ENCODE measurements around the gene PTCH2.
"Not testable (repeated sequence)": the region's sequence is repeated elsewhere in the genome, so short reads cannot be mapped to it uniquely, and the experiment has no call there.

Gene PTCH2

DNA sequence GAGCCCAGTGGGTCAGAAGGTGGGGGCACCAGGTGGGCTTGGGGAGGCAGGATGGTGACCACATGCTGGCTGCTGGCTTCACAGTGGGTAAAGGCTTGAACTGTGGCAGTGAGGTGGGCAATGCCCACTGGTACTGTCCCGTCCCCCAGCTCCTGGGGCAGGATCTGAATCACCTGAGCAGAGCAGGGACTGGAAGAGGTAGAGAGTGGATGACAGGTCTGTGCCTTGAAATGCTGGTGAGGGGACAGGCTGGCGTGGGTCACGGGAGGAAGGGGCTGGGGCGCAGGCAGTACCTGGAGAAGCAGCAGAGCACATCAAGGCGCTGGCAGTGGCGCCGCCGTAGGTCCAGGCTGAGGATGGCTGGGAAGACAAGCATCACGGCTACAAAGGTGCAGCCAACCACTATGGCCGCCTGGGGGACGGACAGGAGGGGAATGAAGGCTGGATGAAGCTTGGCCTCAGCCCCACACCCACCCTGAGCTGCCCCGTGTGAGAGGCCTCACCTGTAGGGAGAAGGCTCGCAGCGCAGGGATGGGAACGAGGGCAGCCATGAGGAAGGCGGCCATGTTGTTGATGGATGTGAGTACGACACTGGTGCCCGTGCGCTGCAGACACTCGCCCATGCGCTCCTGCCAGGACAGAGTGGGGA is 14.9 kb downstream of the PTCH2 start:
- Histone ChIP-seq H3K4me3 (ENCODE audit: low read depth, low read length) (no peak overlapping the region), H3K9me3 (ENCODE audit: control insufficient read depth, insufficient read depth, low read depth, low read length) (no peaks in the 10 kb centered on the region), H3K9ac (ENCODE audit: low read length) (no peak overlapping the region), H3K27ac (ENCODE audit: low read depth, low read length) (no peak overlapping the region), H3K27me3 (ENCODE audit: control insufficient read depth, insufficient read depth, low read length) (no peaks in the 10 kb centered on the region), H3K4me1 (ENCODE audit: control insufficient read depth, insufficient read depth, low read length) (peaks cover 24% of the 10 kb centered on the region), H3K36me3 (ENCODE audit: control insufficient read depth, insufficient read depth, low read length) (no peaks in the 10 kb centered on the region)

DNA sequence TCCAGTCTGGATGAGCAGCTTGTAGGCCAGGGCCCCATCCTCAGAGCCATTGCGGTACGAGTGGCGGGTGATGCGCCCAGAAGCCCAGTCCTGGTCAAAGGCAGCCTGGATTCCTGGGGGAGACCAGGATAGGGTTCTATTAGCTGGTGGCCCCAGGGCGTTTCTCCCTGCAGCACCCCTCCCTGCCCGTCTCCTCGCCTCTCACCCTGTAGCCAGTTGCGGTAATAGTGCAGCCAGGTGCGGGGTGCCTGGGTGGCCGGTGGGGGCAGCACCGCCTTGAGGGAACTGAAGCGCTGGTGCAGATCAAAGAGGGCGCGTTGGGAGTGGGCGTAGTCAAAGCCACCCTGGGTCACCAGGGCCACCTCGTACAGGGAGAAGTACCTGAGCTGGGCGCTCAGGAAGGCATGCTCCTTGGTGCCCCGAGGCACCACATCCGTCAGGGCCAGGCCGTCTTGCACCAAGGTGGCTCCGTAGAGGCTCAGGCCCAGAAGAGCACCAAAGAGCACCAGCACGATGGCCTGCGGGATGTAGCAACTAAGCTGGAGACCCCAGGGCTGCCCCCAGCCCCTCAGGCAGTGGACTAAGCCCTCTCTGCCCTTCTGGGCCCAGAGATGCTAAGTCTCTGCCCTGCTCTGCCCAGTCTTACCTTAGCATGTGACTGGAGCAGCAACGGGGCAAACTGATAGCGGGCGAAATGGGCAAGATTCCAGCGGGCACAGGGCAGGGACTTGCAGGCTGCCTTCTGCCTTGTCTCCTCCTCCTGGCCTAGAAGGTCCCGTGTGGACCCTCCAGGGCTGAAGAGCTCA is 15.7 kb downstream of the PTCH2 start:
- peaks cover 23% of the 10 kb centered on the region for H3K4me1 ChIP-seq (ENCODE audit: control insufficient read depth, insufficient read depth, low read length)
- no peaks in the 10 kb centered on the region for H3K9me3 ChIP-seq (ENCODE audit: control insufficient read depth, insufficient read depth, low read depth, low read length)
- no peak overlapping the region for H3K4me3 ChIP-seq (ENCODE audit: low read depth, low read length)
- H3K9ac ChIP-seq (ENCODE audit: low read length) = no peak overlapping the region
- no peaks in the 10 kb centered on the region for H3K27me3 ChIP-seq (ENCODE audit: control insufficient read depth, insufficient read depth, low read length)
- H3K27ac ChIP-seq (ENCODE audit: low read depth, low read length) = no peak overlapping the region
- H3K36me3 ChIP-seq (ENCODE audit: control insufficient read depth, insufficient read depth, low read length) = no peaks in the 10 kb centered on the region

DNA sequence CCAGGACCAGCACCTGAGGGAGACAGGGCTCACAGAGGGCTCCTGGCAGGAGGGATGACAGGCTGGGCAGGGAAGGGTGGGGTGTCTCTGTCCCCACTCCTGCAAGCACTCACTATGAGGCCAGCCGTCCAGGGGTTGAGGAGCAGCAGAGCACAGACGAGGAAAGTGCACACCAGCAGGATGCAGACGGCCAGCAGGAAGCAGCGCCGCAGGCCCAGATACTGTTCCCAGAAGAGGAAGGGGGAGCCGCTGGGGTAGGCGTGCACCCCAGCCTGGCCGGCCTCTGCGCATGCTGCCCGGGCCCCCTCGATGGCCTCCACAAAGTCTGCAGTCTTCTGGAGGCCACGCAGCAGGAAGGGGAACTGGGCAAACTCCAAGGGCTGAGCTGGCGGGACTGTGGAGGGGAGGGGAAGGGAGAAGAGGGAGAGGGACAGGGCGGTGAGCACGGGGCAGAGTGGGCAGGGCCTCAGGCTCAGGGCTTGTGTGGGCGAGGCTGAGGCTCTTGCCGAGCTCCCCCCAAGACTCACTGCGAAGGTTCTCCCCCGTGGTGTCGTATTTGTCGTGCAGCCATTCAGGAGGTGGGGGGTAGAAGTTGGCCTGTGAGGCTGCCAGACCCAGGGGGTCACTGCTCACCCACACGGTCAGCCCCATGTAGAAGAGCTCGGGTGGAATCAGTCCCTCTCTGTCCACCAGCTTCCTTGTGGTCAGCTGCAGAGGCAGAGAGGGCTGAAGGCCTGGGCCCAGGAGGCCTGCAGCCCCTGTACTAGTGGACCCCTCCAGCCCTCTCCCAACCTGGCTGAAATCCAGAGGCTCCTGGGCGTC is 16.5 kb downstream of the PTCH2 start:
- peaks cover 15% of the 10 kb centered on the region for H3K4me1 ChIP-seq (ENCODE audit: control insufficient read depth, insufficient read depth, low read length)
- H3K4me3 ChIP-seq (ENCODE audit: low read depth, low read length) = no peak overlapping the region
- H3K9ac ChIP-seq (ENCODE audit: low read length) = no peak overlapping the region
- no peaks in the 10 kb centered on the region for H3K36me3 ChIP-seq (ENCODE audit: control insufficient read depth, insufficient read depth, low read length)
- H3K27me3 ChIP-seq (ENCODE audit: control insufficient read depth, insufficient read depth, low read length) = no peaks in the 10 kb centered on the region
- H3K27ac ChIP-seq (ENCODE audit: low read depth, low read length) = no peak overlapping the region
- H3K9me3 ChIP-seq (ENCODE audit: control insufficient read depth, insufficient read depth, low read depth, low read length) = no peaks in the 10 kb centered on the region

DNA sequence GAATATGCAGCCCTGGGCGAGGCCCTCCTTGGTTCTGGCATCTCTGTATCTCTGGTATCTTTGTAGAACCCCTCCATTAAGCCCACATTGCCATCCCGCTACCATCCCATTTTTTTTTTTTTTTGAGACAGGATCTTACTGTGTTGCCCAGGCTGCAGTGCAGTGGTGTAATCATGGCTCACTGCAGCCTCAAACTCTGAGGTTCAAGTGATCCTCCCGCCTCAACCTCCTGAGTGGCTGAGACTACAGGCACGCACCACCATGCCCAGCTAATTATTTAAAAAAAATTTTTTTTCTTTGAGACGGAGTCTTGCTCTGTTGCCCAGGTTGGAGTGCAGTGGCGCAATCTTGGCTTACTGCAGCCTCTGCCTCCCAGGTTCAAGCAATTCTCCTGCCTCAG is 18.7 kb downstream of the PTCH2 start:
- H3K4me3 ChIP-seq (ENCODE audit: low read depth, low read length); H3K36me3 ChIP-seq (ENCODE audit: control insufficient read depth, insufficient read depth, low read length); H3K27me3 ChIP-seq (ENCODE audit: control insufficient read depth, insufficient read depth, low read length); H3K27ac ChIP-seq (ENCODE audit: low read depth, low read length); H3K9ac ChIP-seq (ENCODE audit: low read length); H3K9me3 ChIP-seq (ENCODE audit: control insufficient read depth, insufficient read depth, low read depth, low read length): not testable (repeated sequence)
- peaks cover 11% of the 10 kb centered on the region for H3K4me1 ChIP-seq (ENCODE audit: control insufficient read depth, insufficient read depth, low read length)

DNA sequence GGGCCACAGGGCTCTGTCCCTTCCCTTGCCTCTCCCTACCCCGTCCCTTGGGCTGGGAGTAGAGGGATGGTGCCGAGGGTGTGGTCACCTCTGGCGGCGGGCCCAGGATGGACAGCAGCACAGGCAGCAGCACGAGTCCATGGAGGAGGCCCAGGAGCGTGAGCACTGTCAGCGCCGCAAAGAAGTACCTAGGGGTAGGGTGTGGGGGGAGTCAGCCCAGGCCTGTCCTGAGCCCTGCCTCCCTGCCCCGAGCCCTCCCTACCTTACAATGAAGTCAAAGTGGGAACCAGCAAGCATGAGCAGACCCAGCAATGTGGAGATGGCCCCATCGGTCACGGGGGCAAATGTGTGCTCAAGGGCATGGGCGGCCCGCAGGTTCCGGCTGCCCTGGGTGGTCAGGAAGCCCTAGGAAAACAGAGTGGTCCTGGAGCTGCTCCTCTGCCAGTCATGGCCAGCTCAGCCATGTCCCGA is 20.0 kb downstream of the PTCH2 start:
- Histone ChIP-seq H3K27me3 (ENCODE audit: control insufficient read depth, insufficient read depth, low read length) (no peaks in the 10 kb centered on the region), H3K36me3 (ENCODE audit: control insufficient read depth, insufficient read depth, low read length) (no peaks in the 10 kb centered on the region), H3K9me3 (ENCODE audit: control insufficient read depth, insufficient read depth, low read depth, low read length) (no peaks in the 10 kb centered on the region), H3K4me1 (ENCODE audit: control insufficient read depth, insufficient read depth, low read length) (peaks cover 15% of the 10 kb centered on the region), H3K27ac (ENCODE audit: low read depth, low read length) (no peak overlapping the region), H3K9ac (ENCODE audit: low read length) (no peak overlapping the region), H3K4me3 (ENCODE audit: low read depth, low read length) (no peak overlapping the region)

GRCh38 chr1:44822131-44822701 is 20.8 kb downstream of the PTCH2 start:
- Histone ChIP-seq H3K9ac (ENCODE audit: low read length) (no peak overlapping the region), H3K9me3 (ENCODE audit: control insufficient read depth, insufficient read depth, low read depth, low read length) (no peaks in the 10 kb centered on the region), H3K4me3 (ENCODE audit: low read depth, low read length) (no peak overlapping the region), H3K27me3 (ENCODE audit: control insufficient read depth, insufficient read depth, low read length) (no peaks in the 10 kb centered on the region), H3K36me3 (ENCODE audit: control insufficient read depth, insufficient read depth, low read length) (no peaks in the 10 kb centered on the region), H3K27ac (ENCODE audit: low read depth, low read length) (no peak overlapping the region), H3K4me1 (ENCODE audit: control insufficient read depth, insufficient read depth, low read length) (peaks cover 15% of the 10 kb centered on the region)

DNA sequence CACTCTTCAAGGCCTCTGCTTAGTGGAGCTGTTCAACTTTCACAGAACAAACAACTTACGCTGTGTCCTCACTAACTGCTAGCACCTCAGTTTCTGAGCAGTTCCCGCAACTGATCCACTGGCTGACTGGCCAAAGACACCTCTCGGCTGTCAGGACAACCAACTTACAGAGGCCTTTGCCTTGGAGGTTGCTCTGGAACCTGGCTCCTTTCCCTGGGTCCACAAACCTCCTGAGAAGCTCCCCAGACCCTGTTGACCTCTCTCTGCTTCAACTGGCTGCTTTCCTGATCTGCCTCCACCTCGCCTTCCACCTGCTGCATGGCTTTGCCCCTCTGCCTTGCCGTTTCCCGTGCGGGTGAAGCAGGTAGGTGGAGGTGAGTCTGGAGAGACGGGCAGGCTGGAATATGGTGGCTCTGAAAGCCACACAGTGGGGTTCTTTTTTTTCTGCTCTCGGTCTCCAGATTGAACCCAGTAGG is 21.8 kb downstream of the PTCH2 start:
- Histone ChIP-seq H3K4me1 (ENCODE audit: control insufficient read depth, insufficient read depth, low read length) (peaks cover 11% of the 10 kb centered on the region), H3K4me3 (ENCODE audit: low read depth, low read length) (no peak overlapping the region), H3K9ac (ENCODE audit: low read length) (no peak overlapping the region), H3K36me3 (ENCODE audit: control insufficient read depth, insufficient read depth, low read length) (no peaks in the 10 kb centered on the region), H3K27ac (ENCODE audit: low read depth, low read length) (no peak overlapping the region), H3K27me3 (ENCODE audit: control insufficient read depth, insufficient read depth, low read length) (no peaks in the 10 kb centered on the region), H3K9me3 (ENCODE audit: control insufficient read depth, insufficient read depth, low read depth, low read length) (no peaks in the 10 kb centered on the region)

GRCh38 chr1:44820328-44821239 is 22.5 kb downstream of the PTCH2 start:
- Histone ChIP-seq H3K27ac (ENCODE audit: low read depth, low read length) (peak overlapping the region; percentile 99), H3K9ac (ENCODE audit: low read length) (peak overlapping the region; percentile 96), H3K36me3 (ENCODE audit: control insufficient read depth, insufficient read depth, low read length) (no peaks in the 10 kb centered on the region), H3K4me3 (ENCODE audit: low read depth, low read length) (peak overlapping the region; percentile 53), H3K4me1 (ENCODE audit: control insufficient read depth, insufficient read depth, low read length) (peaks cover 11% of the 10 kb centered on the region), H3K9me3 (ENCODE audit: control insufficient read depth, insufficient read depth, low read depth, low read length) (no peaks in the 10 kb centered on the region), H3K27me3 (ENCODE audit: control insufficient read depth, insufficient read depth, low read length) (no peaks in the 10 kb centered on the region)

DNA sequence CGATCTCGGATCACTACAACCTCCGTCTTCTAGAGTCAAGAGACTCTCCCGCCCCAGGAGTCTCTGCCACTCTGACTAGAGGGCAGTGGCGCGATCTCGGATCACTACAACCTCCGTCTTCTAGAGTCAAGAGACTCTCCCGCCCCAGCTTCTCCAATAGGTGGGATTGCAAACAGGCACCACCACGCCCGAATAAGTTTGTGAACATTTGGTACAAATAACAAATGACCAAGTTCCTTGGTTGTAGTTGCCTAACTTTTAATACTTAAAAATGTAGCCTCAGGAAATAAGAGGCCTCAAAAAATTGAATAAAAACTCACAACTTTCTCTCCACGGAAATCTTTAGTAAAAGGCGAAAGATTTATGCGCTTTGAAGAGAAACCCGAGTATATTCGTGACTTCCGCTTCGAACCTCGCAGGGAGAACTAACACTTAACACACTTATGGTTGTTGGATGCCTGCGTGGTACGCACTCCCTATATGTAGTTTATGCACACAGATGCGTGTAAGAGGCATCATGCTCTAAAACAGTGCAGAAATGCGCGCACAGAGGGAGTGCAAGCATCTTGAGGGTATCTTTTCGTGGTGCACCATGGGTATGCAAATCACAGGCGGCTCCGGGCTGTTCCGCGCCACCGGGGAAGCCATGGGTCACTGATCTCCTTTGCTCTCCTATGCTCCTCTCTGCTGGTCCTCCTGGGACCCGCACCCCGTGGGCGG is 23.3 kb downstream of the PTCH2 start:
- Histone ChIP-seq H3K4me3 (ENCODE audit: low read depth, low read length) (peak overlapping the region; percentile 53), H3K36me3 (ENCODE audit: control insufficient read depth, insufficient read depth, low read length) (no peaks in the 10 kb centered on the region), H3K27ac (ENCODE audit: low read depth, low read length) (peak overlapping the region; percentile 99), H3K27me3 (ENCODE audit: control insufficient read depth, insufficient read depth, low read length) (no peaks in the 10 kb centered on the region), H3K4me1 (ENCODE audit: control insufficient read depth, insufficient read depth, low read length) (peaks cover 13% of the 10 kb centered on the region), H3K9ac (ENCODE audit: low read length) (peak overlapping the region; percentile 96), H3K9me3 (ENCODE audit: control insufficient read depth, insufficient read depth, low read depth, low read length) (no peaks in the 10 kb centered on the region)
